B cell (primary cell): ENCODE measurements around the gene TENM4. TPM values are rescaled to one million over a fixed set of nuclear protein-coding genes. Genes with fewer than 3 reads are reported as not detected.

Source experiments
- ATAC-seq: fragments of 200-7000 bp; cut with Tn5 transposase; one replicate; pipeline ENCODE4 v1.10.0; 2021; ENCODE audit warnings: low read depth, mild to moderate bottlenecking, moderate number of reproducible peaks, moderate library complexity
- CTCF ChIA-PET: fragments of 350-600 bp; sonication (Branson Sonifier 250); formaldehyde crosslinking; loops from one replicate; lab custom pipeline; 2021; ENCODE audit warnings: antibody characterized with exemption, inconsistent platforms; lab: Charles Lee
- POLR2A ChIA-PET: fragments of 350-600 bp; sonication (Branson Sonifier 250); formaldehyde crosslinking; loops from one replicate; lab custom pipeline; 2021; ENCODE audit warnings: antibody characterized with exemption; lab: Charles Lee
- DNase-seq: peaks from one replicate; pipeline ENCODE4 v3.0.0; 2013
- H2AFZ ChIP-seq: 2 replicates; pipeline ENCODE4 v1.6.1; 2012; ENCODE audit warnings: mild to moderate bottlenecking, low read depth, low read length; ENCODE audit not compliant: insufficient read depth, poor library complexity, severe bottlenecking
- H3K27ac ChIP-seq, 2 donors: 1 replicate in 1 of 2; 2 replicates in 1 of 2; pipeline ENCODE4 v1.5.1; 2012 to 2013; ENCODE audit warnings: low read length in 2 of 2, mild to moderate bottlenecking in 2 of 2, moderate library complexity in 1 of 2
- H3K27me3 ChIP-seq, 4 experiments: fragments of 200-600 bp in 1 of 4; sonication (generic) in 1 of 4; replicated peaks in 1 of 4; 1 replicate in 2 of 4; 2 replicates in 2 of 4; pipeline versions ENCODE4 v1.6.1 to v1.7.0; 2013 to 2016; ENCODE audit warnings: low read length in 3 of 4, mild to moderate bottlenecking in 2 of 4, mixed read lengths in 1 of 4, moderate library complexity in 1 of 4; ENCODE audit not compliant: insufficient read depth in 4 of 4, control insufficient read depth in 3 of 4; ENCODE audit errors: control extremely low read depth in 1 of 4
- H3K36me3 ChIP-seq, 2 experiments: replicated peaks in 1 of 2; 1 replicate in 1 of 2; 2 replicates in 1 of 2; pipeline versions ENCODE4 v1.6.1 to v1.7.1; 2013; ENCODE audit warnings: low read length in 1 of 2; ENCODE audit not compliant: insufficient read depth in 2 of 2, control insufficient read depth in 1 of 2; ENCODE audit errors: control extremely low read depth in 1 of 2, extremely low read depth in 1 of 2
- H3K4me1 ChIP-seq, 2 donors: fragments of 200-600 bp in 1 of 2; sonication (generic) in 1 of 2; 1 replicate in 1 of 2; 2 replicates in 1 of 2; pipeline versions ENCODE4 v1.5.1 to v1.6.1; 2013 to 2017; ENCODE audit warnings: low read length in 2 of 2; ENCODE audit not compliant: control insufficient read depth in 2 of 2, insufficient read depth in 2 of 2
- H3K4me2 ChIP-seq: replicated peaks from 2 replicates; pipeline ENCODE3; 2012; ENCODE audit warnings: mild to moderate bottlenecking, low read depth, low read length; ENCODE audit not compliant: poor library complexity, severe bottlenecking
- H3K4me3 ChIP-seq, 5 experiments: fragments of 200-600 bp in 1 of 5; sonication (generic) in 1 of 5; 1 replicate in 3 of 5; 2 replicates in 2 of 5; pipeline versions ENCODE4 v1.5.1 to v1.7.0; 2011 to 2016; ENCODE audit warnings: low read length in 4 of 5, mild to moderate bottlenecking in 4 of 5, low read depth in 2 of 5, control low read depth in 1 of 5, moderate library complexity in 1 of 5; ENCODE audit not compliant: insufficient read depth in 1 of 5; ENCODE audit errors: control extremely low read depth in 1 of 5, extremely low read depth in 1 of 5
- H3K79me2 ChIP-seq: fragments of 200-600 bp; sonication (generic); one replicate; pipeline ENCODE4 v1.6.0; 2016; ENCODE audit warnings: low read length; ENCODE audit not compliant: control insufficient read depth, insufficient read depth
- H3K9ac ChIP-seq: fragments of 200-600 bp; sonication (generic); 2 replicates; pipeline ENCODE4 v1.6.1; 2017; ENCODE audit warnings: mild to moderate bottlenecking, low read length, moderate library complexity
- H3K9me3 ChIP-seq, 3 donors: one replicate each; pipeline versions ENCODE4 v1.6.1 to v1.7.1; 2013; ENCODE audit warnings: low read length in 2 of 3; ENCODE audit not compliant: control insufficient read depth in 2 of 3, insufficient read depth in 1 of 3; ENCODE audit errors: control extremely low read depth in 1 of 3
- H4K20me1 ChIP-seq: 2 replicates; pipeline ENCODE4 v1.6.0; 2012; ENCODE audit warnings: mild to moderate bottlenecking, low read length; ENCODE audit not compliant: insufficient read depth, control insufficient read depth, poor library complexity, severe bottlenecking
- H3K27ac Mint-ChIP-seq: one replicate; pipeline ENCODE4 v1.8.0; 2021; ENCODE audit warnings: mixed read lengths
- H3K27me3 Mint-ChIP-seq: one replicate; pipeline ENCODE4 v1.8.0; 2021; ENCODE audit warnings: mixed read lengths
- H3K4me1 Mint-ChIP-seq: one replicate; pipeline ENCODE4 v1.8.0; 2021; ENCODE audit warnings: mixed read lengths
- H3K4me3 Mint-ChIP-seq: one replicate; pipeline ENCODE4 v1.8.0; 2021; ENCODE audit warnings: mixed read lengths
- H3K9me3 Mint-ChIP-seq: one replicate; pipeline ENCODE4 v1.8.0; 2022; ENCODE audit warnings: mixed read lengths; ENCODE audit not compliant: insufficient read depth
- CTCF ChIP-seq: fragments of 200-600 bp; IDR thresholded peaks from one replicate; pipeline ENCODE4 v1.8.0; 2022; ENCODE audit warnings: antibody characterized with exemption, mild to moderate bottlenecking
- EZH2 ChIP-seq: IDR thresholded peaks from 2 replicates; pipeline ENCODE4 v1.6.1; 2012; ENCODE audit warnings: borderline replicate concordance, low read depth, mild to moderate bottlenecking, moderate library complexity, low read length; ENCODE audit not compliant: insufficient read depth, poor library complexity, severe bottlenecking
- WGBS: methylation state at CpG from one replicate; pipeline ENCODE4 v1.1.5; 2013; ENCODE audit warnings: missing lambda C conversion rate; ENCODE audit not compliant: insufficient coverage; 5-methylcytosine and 5-hydroxymethylcytosine counted together
- intact Hi-C: fragments of 100-400 bp; cut with micrococcal nuclease; formaldehyde crosslinking; loops from one replicate; pipeline ENCODE4 v1.10.0; 2022
- polyA plus RNA-seq: library from polyadenylated mRNA; depleted of rRNA; stranded (reverse); fragments of >200 nt; gene quantifications from 2 replicates; pipeline ENCODE4 v1.2.3, GENCODE V29; 2012
- total RNA-seq, 2 donors: library from RNA; stranded (reverse); fragments of 120-200 nt in 1 of 2; gene quantifications; 1 replicate in 1 of 2; 2 replicates in 1 of 2; pipeline versions ENCODE4 v1.2.3 to v1.2.4, GENCODE V29; 2013 to 2022

Gene TENM4
- total and polyA plus RNA-seq, 2 donors (not counting 1 experiment from before 2014, with no cell fraction given): 0.09 to 5.7 TPM

GRCh38 chr11:79047980-79048379, 392.9 kb downstream of the TENM4 start:
- Histone ChIP-seq H3K79me2 (no peaks in the 10 kb centered on the region), H3K36me3 (no peaks in the 10 kb centered on the region), H3K4me2 (no peak overlapping the region), H3K9me3 (peaks cover 0 to 3% (median 0%) of the 10 kb centered on the region in 3 donors), H4K20me1 (no peaks in the 10 kb centered on the region), H3K27ac (no peak overlapping the region), H3K27me3 (peaks cover 0 to 3% (median 0%) of the 10 kb centered on the region in 4 experiments), H2AFZ (no peak overlapping the region), H3K9ac (no peak overlapping the region), H3K4me3 (no peak overlapping the region), H3K4me1 (no peaks in the 10 kb centered on the region)
- Mint-ChIP-seq H3K4me1 (no peaks in the 10 kb centered on the region), H3K27ac (no peak overlapping the region), H3K27me3 (peaks cover 21% of the 10 kb centered on the region), H3K9me3 (no peaks in the 10 kb centered on the region), H3K4me3 (no peak overlapping the region)
- ChIA-PET POLR2A (no interaction called here), CTCF (no interaction called here)
- intact Hi-C loops: no loop called here
- no peak for DNase-seq
- TF ChIP-seq CTCF: no peak
- no peak for TF ChIP-seq EZH2
- no peak for ATAC-seq
- 80% methylated on average over 1 of the region's 1 CpG for WGBS

- DNase-seq (no peak), ATAC-seq (no peak)
- POLR2A ChIA-PET: no interaction called here
- no peak overlapping the region for H3K27ac Mint-ChIP-seq
- Histone ChIP-seq H3K9me3 (peaks cover 0 to 3% (median 0%) of the 10 kb centered on the region in 3 donors), H4K20me1 (no peaks in the 10 kb centered on the region), H3K79me2 (no peaks in the 10 kb centered on the region), H3K27ac (no peak overlapping the region), H3K4me2 (no peak overlapping the region), H3K36me3 (no peaks in the 10 kb centered on the region), H2AFZ (no peak overlapping the region), H3K4me1 (no peaks in the 10 kb centered on the region), H3K27me3 (peaks cover 0 to 3% (median 0%) of the 10 kb centered on the region in 4 experiments), H3K4me3 (no peak overlapping the region), H3K9ac (no peak overlapping the region)
- no peak for TF ChIP-seq CTCF
- no peak for TF ChIP-seq EZH2
- H3K4me3 Mint-ChIP-seq: no peak overlapping the region
- intact Hi-C loops: no loop called here
- peaks cover 22% of the 10 kb centered on the region for H3K27me3 Mint-ChIP-seq
- 73% methylated on average over 4 of the region's 7 CpGs for WGBS
- H3K9me3 Mint-ChIP-seq: no peaks in the 10 kb centered on the region
- no peaks in the 10 kb centered on the region for H3K4me1 Mint-ChIP-seq
- CTCF ChIA-PET: no interaction called here
Observed at GRCh38 chr11:79047321-79047720, 393.5 kb downstream of the TENM4 start.
